DLD1 (cell line): Measurements from ENCODE around the gene CFAP61.
"Not testable (repeated sequence)": the region's sequence is repeated elsewhere in the genome, so short reads cannot be mapped to it uniquely, and the experiment has no call there.

Experiments used
- in situ Hi-C: cut with HindIII; loops from 2 replicates; pipeline ENCODE4 v1.10.0; 2017; ENCODE audit warnings: low sequenced_read_pairs

The CFAP61 gene, protein sequence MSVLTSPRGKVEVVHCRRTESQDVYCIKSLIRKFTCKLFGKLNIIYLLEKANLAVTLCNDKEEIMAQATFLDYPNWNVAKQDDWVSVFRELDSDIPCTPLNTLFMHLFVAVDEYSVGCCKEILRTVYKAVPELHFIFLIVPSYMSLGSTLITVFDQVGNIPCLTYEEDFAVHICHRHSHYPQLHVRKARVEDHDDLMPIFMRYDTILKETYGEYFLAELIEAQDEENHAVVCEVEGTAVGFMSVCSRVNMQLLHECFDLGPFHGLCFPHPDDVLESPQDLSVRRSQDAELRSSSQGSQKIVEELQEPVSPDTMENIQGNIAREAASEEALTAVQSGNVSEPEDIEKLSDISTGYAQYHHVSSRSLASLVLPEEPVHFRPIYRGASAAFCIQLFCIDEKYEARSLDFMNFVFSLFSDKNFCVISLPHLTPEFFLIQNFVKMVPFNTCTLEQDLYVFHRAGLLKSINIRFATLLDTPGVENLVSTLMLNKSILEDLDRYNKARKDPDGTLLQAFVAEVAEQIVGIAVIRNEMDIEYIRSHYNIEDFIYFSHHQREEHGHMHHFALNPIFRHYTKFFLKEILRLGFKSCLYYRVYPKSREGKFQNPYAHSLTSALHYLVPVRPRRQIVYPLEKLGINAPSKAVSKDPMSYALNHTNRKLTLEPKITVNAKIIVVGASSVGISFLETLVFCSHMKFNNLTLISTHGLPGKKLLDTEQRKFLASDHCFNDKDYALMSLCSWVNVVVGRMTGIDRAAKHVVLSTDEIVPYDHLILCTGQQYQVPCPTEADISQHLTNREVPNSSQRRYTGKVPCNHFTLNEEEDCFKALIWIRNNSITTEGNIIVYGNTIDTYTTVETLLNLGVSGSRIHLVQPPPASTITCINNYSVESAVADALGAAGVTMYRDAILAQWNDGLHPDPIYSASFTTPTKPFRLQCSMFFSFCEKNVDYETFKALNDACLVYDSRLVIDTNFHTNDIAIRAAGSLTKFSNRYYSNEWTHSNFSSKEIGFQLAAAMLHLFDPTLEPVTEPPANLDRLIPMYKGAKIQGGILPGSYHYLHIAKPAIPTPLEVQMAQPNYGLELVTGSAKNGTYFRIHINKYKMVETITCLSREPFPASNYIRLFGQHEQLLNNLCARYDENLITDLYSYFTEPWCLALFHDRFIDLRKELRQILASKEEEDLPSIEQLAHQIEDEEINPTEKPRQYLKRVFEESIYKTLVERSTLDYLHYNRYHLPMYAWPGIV

DNA sequence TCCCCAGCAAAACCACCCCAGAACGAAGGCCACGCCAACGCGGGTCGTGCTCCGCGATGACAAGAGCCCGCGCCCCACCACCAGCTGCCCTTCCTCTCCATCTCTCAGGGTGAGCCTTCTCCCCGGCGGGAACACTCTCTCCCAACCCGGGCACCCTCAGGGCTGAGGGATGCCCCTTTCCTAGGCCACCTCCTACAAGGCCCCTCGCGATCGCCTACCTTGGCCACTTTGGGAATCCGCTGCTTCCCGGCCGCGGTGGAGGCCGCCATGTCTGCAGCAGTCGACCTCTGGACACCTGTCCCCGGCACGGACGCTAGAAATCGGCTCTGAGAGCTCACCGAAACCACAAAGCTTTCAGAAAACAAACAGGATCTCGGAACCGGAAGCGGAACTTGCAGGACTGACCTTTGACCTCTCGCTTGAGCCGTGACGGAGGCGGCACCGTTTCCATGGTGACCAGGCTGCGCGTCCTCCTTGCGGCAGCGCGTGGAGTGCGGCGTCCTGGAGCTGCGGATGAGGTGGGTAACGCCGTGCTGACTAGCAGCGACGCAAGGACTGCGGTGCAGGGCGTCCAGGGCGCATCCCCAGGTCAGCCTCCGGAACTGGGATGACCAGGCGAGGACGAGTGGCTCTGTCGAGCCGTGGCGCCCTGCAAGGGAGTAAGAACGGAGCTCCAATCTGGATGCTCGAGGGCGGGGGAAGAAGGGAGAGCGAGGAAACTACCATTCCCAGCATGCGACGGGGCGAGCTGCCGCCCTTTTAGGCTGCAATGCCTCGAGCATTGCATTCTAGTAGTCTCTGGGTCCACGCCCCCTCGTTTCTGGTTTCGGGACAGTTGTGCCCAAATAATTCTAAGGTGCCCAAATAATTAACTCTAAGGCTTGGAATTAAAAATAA is at the start of gene CFAP61, which contains the start of gene CRNKL1:
TSS of gene CFAP61 (plus strand) at position 459 of the 897 bp plus-strand sequence. CDS start 4,122 bp downstream, outside the sequence.
TSS of gene CRNKL1 (minus strand) at position 393 of the 897 bp plus-strand sequence. CDS start at position 269, 124 bp downstream.
- in situ Hi-C loops = no loop called here

DNA sequence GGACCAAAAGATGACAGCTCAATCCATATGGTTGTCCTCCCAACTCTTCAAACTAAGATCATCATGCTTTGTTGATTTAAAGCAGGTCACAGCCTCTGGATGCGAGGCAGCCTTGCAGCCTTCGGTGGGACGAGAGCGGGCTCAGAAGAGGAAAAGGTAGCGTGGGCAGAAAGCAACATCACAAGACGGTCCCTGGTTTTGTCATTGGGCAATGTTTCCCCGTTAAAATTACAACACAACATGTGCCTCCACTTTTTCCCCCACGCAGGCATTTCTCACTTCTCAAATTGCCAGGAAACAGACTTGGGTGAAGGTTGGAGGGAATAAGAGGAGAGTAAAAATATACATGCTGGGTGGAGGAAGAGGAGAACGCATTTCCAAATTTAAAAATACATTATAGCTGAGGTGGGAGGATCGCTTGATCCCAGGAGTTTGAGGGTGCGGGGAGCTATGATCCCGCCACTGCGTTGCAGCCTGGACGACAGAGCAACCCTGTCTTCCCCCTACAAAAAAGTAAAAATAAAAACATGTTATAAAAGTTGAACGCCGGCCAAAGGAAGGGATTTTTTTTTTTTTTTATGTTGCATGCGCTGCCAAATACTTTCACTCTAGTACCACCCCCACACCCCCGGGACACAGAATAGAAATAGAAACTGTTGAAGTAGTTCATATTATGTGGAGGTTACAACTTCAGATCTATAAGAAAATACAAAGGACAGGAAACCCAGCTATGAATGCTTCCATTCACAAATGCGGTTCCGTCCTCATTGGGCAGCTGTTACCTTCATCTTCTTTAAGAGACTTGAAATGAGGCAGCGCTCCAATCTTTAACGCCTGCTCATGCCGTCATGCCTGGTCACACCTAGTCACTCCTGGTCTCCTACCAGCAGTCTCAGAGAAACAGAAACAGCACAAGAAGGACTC is 49.0 kb upstream of the CFAP61 start:
- in situ Hi-C loops = no loop called here

DNA sequence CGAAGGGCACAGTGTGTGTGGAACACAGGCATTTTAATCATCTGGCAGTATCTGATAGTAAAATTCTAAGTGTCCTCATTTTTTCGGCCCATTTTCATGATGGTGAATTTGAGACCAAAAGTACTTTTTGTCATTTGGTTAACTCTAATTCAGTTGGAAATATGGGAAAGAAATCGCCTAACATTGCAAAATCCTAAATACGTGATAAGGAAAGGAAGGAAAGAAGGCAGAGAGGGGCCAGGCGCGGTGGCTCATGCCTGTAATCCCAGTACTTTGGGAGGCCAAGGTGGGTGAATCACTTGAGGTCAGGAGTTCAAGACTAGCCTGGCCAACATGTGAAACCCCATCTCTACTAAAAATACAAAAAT is 48.4 kb upstream of the CFAP61 start:
- in situ Hi-C loops = not testable (repeated sequence)

DNA sequence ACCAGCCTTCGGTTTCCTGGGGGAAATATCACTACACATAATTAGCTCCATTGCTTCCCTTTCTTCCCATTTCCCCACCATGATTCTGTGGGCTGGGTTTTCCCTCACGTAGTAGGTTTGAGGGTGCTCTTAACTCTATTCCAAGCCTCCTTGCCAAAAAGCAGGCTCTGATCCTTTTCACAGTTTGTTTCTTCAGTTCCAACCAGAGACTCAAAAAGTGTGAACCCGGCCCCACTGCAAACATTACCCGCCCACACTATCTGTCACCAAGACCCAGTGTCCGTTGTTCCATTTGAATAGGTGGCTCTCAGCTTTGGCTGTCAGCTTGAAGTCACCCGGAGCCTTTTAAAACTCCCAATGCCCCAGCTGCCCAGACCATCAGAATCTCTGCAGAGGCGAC is 47.0 kb upstream of the CFAP61 start:
- in situ Hi-C loops = no loop called here

DNA sequence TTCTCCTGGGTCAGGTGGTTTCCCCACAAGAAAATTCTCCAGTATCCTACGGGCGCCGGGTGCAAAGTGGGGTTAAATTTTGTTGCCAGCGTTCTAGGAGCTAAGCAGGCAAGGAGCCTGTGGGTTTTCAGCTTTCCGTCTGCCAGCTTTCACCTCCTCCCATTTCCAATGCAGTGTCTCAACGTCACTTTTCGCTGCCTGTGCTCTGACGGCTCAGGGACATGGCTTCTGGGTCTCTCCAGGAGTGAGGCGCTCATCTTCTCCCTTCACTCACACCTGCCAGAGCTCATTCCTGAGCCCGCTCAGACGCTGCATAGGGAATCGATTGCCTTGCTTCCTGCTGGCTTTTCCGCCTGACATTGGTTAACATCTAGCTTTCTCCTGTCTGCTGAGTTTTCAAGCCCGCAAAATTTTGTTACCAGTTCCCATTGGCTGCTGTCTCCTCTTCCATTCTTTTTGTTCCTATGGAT is 42.5 kb upstream of the CFAP61 start:
- in situ Hi-C loops = no loop called here

DNA sequence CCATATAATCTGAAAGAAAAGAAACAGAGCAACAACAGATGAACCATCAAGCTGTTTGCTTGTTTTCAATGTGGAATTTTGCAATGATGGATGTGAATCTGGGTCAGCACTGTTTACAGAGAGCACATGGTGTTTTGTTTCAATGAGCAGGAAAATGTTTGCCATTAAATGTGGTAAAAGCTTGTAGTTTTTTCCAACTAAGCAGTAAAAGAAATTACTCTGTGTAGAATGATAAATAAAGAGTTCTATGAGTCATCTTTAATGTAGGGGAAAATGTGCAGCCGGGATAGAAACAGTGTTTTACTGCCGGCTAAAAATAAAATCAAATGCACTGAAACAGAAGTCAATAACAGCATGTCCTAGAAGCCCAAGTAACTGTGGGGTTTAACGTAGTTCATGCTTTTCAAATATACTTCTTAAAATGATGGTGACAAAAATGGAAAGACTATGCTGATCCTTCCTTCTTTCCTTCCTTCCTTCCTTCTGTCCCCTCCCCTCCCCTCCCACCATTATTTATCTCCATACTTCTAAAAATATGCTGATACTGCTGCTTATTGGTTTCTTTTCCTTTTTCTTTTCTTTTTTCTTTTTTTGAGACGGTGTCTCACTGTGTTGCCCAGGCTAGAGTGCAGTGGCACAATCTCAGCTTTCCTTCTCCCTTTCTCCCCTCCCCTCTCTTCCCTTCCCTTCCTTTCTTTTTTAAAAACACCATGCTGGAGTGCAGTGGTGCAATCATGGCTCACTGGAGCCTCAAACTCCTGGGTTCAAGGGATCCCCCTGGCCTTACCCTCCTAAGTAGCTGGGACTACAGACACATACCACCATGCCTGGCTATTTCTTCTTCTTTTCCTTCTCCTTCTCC is 41.5 kb upstream of the CFAP61 start:
- in situ Hi-C loops = no loop called here

DNA sequence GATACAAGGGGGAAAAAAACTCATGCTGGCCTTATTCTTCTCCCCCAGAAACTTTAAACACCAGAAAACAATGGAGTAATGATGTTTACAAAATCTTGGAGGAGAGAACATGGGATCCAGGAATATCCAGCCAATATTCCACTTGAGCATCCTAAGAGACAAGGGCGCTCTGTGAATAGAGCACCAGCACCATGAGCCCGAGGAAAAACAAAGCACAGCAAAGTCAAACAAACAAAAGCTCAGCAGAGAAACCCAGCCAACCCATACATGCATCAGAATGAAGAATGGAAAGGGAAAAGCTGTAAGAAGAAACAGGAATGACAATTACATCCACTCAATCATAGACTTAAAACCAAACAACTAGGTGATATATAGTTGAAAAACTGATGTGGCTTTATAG is 39.8 kb upstream of the CFAP61 start:
- in situ Hi-C loops = no loop called here

DNA sequence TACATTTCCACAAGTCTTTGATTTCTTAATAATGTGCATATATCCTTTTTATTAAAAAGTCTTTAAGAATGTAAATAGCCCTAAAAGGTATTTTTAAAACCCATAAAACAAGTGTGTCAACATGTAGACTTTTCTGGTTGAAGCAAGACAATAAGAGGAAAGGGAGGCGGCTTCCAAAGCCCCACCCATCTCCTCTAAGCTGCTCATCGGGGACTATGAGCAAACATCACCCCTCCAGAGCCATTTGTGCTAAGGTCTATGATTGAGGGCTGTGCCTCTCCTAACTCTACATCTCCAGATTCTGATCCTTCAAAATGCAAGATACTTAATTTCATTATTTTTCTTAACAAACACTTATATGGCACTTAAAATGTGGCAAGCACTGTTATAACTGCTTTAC is 37.7 kb upstream of the CFAP61 start:
- in situ Hi-C loops = no loop called here

DNA sequence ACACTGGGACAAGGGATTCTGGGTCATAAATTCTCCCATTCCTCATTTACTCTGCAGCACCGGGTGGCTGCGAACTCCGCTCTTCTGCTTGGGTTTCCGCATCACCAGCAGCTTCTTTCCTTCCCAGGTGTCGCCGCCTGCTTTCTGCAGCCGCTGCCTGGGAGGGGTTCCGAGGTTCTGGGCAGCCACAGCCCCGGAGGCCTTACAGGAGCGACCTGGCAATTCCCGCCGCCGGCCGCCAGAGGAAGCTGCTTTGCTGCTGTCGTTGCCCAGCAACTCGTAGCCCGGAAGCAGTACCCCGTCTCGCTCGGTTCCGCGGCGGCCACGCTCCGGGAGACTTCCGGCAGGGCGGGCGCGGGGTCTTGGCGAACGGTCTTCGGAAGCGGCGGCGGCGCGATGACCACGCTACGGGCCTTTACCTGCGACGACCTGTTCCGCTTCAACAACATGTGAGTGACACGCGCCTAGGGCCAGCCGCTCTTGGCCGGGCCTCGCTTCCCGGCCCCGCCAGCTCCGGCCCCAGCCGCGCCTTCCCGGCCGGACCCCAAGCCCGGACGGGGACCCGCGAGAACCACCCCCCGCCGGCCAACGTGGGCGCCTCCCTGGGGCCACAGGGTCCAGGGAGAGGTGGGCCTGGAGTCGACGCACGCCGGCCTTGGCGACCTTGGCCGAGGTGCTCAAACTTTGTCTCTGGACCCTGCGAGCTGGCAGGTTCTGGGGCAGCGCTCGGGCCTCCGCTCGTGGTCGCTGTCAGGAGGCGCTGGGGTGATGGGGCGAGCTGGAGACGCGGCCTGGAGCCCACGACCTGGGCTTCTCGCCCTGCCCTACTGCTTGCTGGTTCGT is 35.1 kb upstream of the CFAP61 start, which contains the start of gene NAA20:
TSS of gene NAA20 (plus strand) at position 362 of the 843 bp plus-strand sequence. CDS start at position 397, 35 bp downstream.
- in situ Hi-C loops = no loop called here

DNA sequence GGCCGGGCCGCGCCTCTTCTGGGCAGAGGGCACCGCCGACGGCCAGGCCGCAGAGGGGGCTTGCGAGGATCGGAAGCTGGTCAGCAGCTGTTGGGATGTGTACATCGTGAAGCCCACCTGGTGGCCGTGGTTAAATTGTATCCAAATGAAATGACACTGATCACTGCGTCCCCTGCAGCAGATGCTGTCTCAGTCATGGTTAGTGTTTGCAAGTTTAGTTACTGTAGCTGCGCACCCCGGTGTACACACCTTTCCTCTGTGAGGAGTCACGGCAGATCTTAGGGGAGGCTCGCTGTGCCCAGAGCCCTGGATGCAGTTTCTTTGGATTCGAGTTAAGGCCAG is 34.5 kb upstream of the CFAP61 start:
- in situ Hi-C loops = no loop called here

DNA sequence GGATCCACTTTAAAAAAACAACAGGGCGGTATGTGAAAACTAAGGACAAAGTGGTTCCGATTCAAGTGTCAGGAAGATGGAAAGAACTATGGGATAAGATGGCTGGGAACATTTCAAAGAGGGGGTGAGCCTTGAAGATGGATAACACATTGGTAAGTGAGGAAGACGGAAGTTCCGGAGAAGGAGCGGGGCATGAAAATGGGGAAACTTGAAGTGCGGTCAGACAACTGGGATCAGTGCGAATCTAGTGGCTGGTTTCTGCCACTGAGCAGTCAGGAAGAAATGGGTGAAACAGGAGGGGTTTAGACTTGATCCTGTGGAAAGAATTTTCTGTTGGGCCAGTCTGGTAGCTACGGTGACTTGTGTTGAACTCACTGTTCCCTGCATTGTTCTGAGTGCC is 34.0 kb upstream of the CFAP61 start:
- in situ Hi-C loops = no loop called here

DNA sequence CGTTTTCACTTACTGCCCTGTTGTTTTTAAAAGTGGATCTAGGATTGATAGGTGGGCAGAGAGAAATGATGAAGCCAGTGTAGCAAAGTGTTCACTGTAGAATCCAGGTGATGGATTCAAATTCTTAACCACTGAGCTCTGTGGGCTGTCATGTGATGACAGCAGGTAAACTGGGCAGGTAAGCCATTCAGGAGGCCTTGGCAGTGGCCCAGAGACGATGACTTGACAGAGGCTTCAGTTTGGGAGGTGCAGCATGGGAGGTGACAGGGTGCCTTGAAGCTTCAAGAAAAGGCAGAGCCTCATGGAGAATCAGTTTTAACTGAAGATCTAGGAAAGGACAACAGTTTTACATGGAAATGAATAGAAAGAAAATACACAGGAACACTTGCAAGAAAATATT is 33.2 kb upstream of the CFAP61 start:
- in situ Hi-C loops = no loop called here

DNA sequence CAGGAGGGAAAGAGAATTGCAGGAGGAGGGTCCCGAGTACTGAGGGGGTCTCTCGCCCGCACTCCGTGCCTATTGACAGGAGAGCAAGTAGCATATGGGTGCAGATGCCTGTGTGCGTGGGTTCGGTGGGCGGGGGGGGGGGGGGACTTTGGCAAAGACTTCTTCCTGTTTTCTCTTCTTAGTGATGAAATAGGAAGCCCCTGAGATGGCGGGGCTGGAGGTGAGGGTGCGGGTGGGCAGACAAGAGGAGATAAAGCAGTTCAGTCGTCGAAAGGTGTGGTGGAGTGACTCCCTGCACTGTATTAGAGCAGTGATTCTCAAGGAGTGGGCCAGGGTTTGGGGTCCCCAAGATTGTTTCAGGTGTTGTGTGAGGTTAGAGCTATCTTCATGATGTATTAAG is 31.4 kb upstream of the CFAP61 start:
- in situ Hi-C loops = no loop called here

DNA sequence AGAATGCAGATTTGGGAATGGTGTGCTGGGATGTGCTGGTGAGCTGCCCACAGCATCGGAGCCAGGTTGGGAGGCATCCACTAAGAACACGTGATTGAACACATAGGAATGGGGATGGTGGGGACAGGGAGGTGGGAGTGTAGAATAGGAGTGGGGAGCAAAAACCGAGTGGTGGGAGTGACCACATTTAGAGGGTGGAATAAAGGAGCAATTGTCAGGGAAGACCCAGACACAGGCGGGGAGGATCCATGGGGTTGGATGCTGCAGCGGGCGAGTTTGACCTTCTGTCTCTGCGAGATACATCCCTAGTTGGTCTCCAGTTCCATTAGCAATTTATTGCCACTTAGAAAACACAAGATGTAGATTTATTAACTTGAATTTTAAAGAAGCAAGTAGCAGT is 30.5 kb upstream of the CFAP61 start:
- in situ Hi-C loops = no loop called here

DNA sequence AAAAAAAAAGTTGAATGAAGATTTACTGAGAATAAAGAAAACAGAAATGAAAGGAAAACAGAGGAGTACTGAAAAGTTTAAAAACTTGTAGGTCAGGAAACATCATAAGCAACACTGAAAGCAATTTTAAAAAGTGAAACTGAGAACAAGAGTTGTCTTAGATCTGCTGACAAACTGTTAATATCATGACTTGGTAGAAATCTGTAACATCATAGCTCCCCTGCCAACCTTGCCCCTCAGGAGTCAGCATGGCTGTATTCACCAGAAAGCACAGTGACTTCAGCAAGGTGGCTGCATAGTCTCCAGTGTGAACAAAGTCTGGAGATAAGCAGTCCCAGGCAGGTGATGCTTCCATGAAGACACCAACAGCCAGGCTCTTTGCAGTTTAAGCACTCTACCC is 29.8 kb upstream of the CFAP61 start:
- in situ Hi-C loops = no loop called here

DNA sequence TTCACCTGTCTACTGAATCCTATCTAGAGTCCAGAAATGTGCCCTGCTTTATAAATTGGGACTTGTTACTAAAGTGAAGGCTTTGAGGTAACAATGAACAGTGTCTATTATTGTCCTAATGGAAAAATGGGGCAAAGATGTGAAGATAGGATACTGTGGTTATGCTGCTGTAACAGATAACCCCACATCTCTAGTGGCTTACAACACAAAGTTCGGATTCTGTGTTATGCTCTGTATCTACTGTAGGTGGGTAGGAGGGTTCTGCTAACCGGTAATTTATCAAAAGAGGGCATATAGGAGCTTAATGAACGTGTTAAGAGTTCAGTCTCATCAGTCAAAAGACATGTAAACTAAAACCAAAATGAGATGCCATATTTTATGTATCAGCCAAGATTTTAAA is 28.9 kb upstream of the CFAP61 start:
- in situ Hi-C loops = no loop called here

DNA sequence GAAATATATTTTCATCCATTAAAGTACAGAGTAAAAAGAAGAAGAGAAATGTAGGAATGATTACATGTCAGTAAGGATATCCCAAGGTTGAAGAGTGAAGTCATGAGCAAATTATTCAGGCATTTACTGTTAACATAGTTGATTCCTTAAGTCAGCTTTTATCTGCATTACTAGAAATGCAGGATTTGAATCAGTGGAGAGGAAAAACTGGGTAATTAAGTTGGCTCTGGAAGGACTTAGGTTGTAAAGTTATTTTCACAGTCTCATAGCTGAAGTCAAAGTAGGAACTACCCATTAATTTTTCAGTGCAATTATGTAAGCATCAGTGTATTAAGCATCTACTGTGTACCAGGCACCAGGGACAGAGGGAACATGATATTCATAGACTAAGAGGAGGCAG is 27.4 kb upstream of the CFAP61 start:
- in situ Hi-C loops = no loop called here
